Neuronal stem cell (in vitro differentiated cells): ENCODE results near the gene CRYBA1.
"Not testable (repeated sequence)": the region's sequence is repeated elsewhere in the genome, so short reads cannot be mapped to it uniquely, and the experiment has no call there.

Experiments used
- DNase-seq: peaks from one replicate; pipeline ENCODE4 v3.0.0-alpha.2; 2013; ENCODE audit warnings: low spot score
- H2AFZ ChIP-seq: one replicate; pipeline ENCODE4 v1.6.1; 2013; ENCODE audit warnings: mild to moderate bottlenecking, low read length, inconsistent platforms
- H2AK5ac ChIP-seq: 2 replicates; pipeline ENCODE4 v1.6.1; 2013; ENCODE audit warnings: low read depth, mild to moderate bottlenecking, inconsistent platforms, low read length, moderate library complexity, mixed read lengths
- H2BK120ac ChIP-seq: 2 replicates; pipeline ENCODE4 v1.6.1; 2013; ENCODE audit warnings: low read depth, mild to moderate bottlenecking, inconsistent platforms, low read length, moderate library complexity, mixed read lengths
- H2BK12ac ChIP-seq: one replicate; pipeline ENCODE4 v1.6.1; 2013; ENCODE audit warnings: low read length, inconsistent platforms
- H2BK15ac ChIP-seq: 2 replicates; pipeline ENCODE4 v1.6.1; 2013; ENCODE audit warnings: mild to moderate bottlenecking, low read length, inconsistent platforms, mixed read lengths
- H2BK5ac ChIP-seq: one replicate; pipeline ENCODE4 v1.6.1; 2013; ENCODE audit warnings: inconsistent platforms, mild to moderate bottlenecking, low read length, moderate library complexity
- H3K14ac ChIP-seq: one replicate; pipeline ENCODE4 v1.6.1; 2013; ENCODE audit warnings: low read length, inconsistent platforms
- H3K18ac ChIP-seq: 2 replicates; pipeline ENCODE4 v1.6.1; 2013; ENCODE audit warnings: low read length, inconsistent platforms
- H3K23ac ChIP-seq: 2 replicates; pipeline ENCODE4 v1.6.1; 2013; ENCODE audit warnings: low read depth, mild to moderate bottlenecking, mixed read lengths, low read length, inconsistent platforms; ENCODE audit not compliant: poor library complexity
- H3K27ac ChIP-seq: replicated peaks from 3 replicates; pipeline ENCODE4 v1.5.1; 2013; ENCODE audit warnings: low read length, inconsistent platforms
- H3K27me3 ChIP-seq, 3 experiments: 2 replicates each; pipeline ENCODE4 v1.6.1; 2013; ENCODE audit warnings: low read length in 3 of 3, mild to moderate bottlenecking in 2 of 3, inconsistent platforms in 1 of 3, low read depth in 1 of 3, mixed read lengths in 1 of 3, moderate library complexity in 1 of 3; ENCODE audit not compliant: control insufficient read depth in 3 of 3, insufficient read depth in 3 of 3
- H3K36me3 ChIP-seq, 2 donors: replicated peaks in 1 of 2; 2 replicates each; pipeline ENCODE4 v1.6.1; 2013; ENCODE audit warnings: low read length in 2 of 2; ENCODE audit not compliant: control insufficient read depth in 2 of 2, insufficient read depth in 2 of 2
- H3K4ac ChIP-seq: 2 replicates; pipeline ENCODE4 v1.6.1; 2013; ENCODE audit warnings: inconsistent platforms, mild to moderate bottlenecking, low read length, moderate library complexity
- H3K4me1 ChIP-seq, 2 donors: 1 replicate in 1 of 2; 2 replicates in 1 of 2; pipeline ENCODE4 v1.6.1; 2013; ENCODE audit warnings: low read length in 2 of 2, low read depth in 1 of 2; ENCODE audit not compliant: control insufficient read depth in 2 of 2, insufficient read depth in 1 of 2
- H3K4me2 ChIP-seq: one replicate; pipeline ENCODE4 v1.6.1; 2013; ENCODE audit warnings: mild to moderate bottlenecking, low read length, inconsistent platforms; ENCODE audit not compliant: insufficient read depth, poor library complexity, severe bottlenecking
- H3K4me3 ChIP-seq, 2 donors: 2 replicates each; pipeline ENCODE4 v1.5.1; 2013; ENCODE audit warnings: low read length in 2 of 2, mild to moderate bottlenecking in 2 of 2, inconsistent platforms in 1 of 2, moderate library complexity in 1 of 2
- H3K79me1 ChIP-seq: one replicate; pipeline ENCODE4 v1.6.1; 2013; ENCODE audit warnings: low read depth, mild to moderate bottlenecking, inconsistent platforms, low read length, moderate library complexity
- H3K9ac ChIP-seq: one replicate; pipeline ENCODE4 v1.6.1; 2013; ENCODE audit warnings: mild to moderate bottlenecking, low read depth, low read length, inconsistent platforms; ENCODE audit not compliant: poor library complexity
- H3K9me3 ChIP-seq, 2 donors: replicated peaks in 1 of 2; 2 replicates each; pipeline versions ENCODE3 to v1.6.1; 2013; ENCODE audit warnings: low read length in 2 of 2, mild to moderate bottlenecking in 2 of 2, inconsistent platforms in 1 of 2, low read depth in 1 of 2, mixed read lengths in 1 of 2, moderate library complexity in 1 of 2; ENCODE audit not compliant: control insufficient read depth in 2 of 2, insufficient read depth in 1 of 2
- H4K8ac ChIP-seq: one replicate; pipeline ENCODE4 v1.6.1; 2013; ENCODE audit warnings: low read depth, mild to moderate bottlenecking, inconsistent platforms, low read length, moderate library complexity
- H4K91ac ChIP-seq: one replicate; pipeline ENCODE4 v1.6.1; 2013; ENCODE audit warnings: low read length, low read depth, mild to moderate bottlenecking, inconsistent platforms; ENCODE audit not compliant: poor library complexity
- WGBS, 2 donors: extraction: QIAGEN DNeasy Blood & Tissue Kit; methylation state at CpG; one replicate each; pipeline ENCODE4 v1.1.7; 2013; ENCODE audit warnings: missing lambda C conversion rate in 2 of 2, mixed read lengths in 1 of 2; ENCODE audit not compliant: insufficient read length in 2 of 2, insufficient replicate concordance in 1 of 2; ENCODE audit errors: extremely low coverage in 2 of 2; 5-methylcytosine and 5-hydroxymethylcytosine counted together

The CRYBA1 gene

DNA sequence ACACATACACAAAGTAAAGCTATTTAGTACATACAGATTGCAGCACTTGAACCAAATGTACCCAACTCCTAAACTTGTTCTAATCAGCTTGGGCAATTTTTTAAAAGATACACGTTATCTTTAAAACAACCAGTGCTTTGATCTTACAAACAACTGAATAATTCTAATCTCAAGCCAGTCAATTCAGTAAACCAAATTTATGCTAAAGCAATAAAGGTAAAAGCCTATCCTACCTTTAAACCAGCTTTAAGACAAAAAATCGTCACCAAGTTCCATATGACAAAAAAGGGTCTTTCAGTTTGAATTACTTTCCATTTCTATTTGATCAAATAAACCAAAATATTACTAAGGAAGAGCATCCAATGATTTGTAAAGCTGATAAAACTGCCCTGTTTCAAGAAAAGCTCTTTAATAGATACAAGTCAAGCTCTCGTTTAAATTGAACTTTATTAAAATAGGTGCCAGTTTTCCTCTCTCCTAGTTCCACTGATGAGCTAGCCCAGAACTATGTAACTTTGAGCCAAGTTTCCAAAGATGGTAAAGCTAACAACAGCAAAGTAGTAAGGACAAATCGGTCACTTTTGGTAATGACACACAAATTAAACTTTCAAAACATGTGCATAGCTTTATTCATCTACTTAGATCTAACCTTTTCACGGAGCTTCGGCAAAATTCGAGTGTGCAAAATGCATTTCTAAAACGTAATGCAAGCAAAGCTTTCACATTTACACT, 10.2 kb downstream of the CRYBA1 start:
- H3K18ac ChIP-seq: no peak overlapping the region
- H3K79me1 ChIP-seq: no peaks in the 10 kb centered on the region
- WGBS, 2 donors: no CpG with 5 or more reads among the region's 8 CpGs
- H4K8ac ChIP-seq: no peak overlapping the region
- H4K91ac ChIP-seq: no peak overlapping the region
- H3K14ac ChIP-seq: no peak overlapping the region
- no peak overlapping the region for H2BK120ac ChIP-seq
- H3K4me1 ChIP-seq: no peaks in the 10 kb centered on the region
- H2AK5ac ChIP-seq: no peak overlapping the region
- no peak overlapping the region for H3K4ac ChIP-seq
- no peaks in the 10 kb centered on the region for H3K9me3 ChIP-seq
- no peak overlapping the region for H3K27ac ChIP-seq
- H3K9ac ChIP-seq: no peak overlapping the region
- H2BK5ac ChIP-seq: no peak overlapping the region
- no peak for DNase-seq
- no peak overlapping the region for H3K4me3 ChIP-seq
- no peak overlapping the region for H3K4me2 ChIP-seq
- H2BK12ac ChIP-seq: no peak overlapping the region
- H3K23ac ChIP-seq: no peak overlapping the region
- H3K36me3 ChIP-seq: peaks cover 3 to 74% of the 10 kb centered on the region in 2 donors
- no peak overlapping the region for H2AFZ ChIP-seq
- H3K27me3 ChIP-seq: no peaks in the 10 kb centered on the region
- H2BK15ac ChIP-seq: no peak overlapping the region

DNA sequence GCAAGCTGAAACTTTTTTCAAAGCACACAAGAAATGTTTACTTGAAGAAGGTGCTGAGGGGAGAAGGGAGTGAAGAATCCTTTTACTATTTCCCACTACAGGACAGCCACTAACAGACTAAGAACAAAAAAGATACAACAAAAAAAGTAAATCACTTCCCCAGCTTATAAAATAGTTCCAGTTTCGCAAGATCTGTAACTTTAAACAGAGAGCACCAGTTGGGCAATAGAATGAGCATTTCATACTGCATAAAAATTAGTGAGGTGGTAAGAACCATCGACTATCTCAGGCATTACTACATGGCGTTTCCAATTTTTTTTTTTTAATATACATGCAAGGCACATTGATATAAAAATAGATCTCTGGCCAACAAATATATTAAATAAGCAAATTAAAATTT, 11.1 kb downstream of the CRYBA1 start:
- Histone ChIP-seq H3K4me2 (no peak overlapping the region), H3K9me3 (no peaks in the 10 kb centered on the region), H2BK15ac (no peak overlapping the region), H3K36me3 (peaks cover 3 to 83% of the 10 kb centered on the region in 2 donors), H3K4me3 (no peak overlapping the region), H4K91ac (no peak overlapping the region), H3K27me3 (no peaks in the 10 kb centered on the region), H3K27ac (no peak overlapping the region), H3K79me1 (no peaks in the 10 kb centered on the region), H2BK5ac (no peak overlapping the region), H2BK12ac (no peak overlapping the region), H3K4ac (no peak overlapping the region), H2AK5ac (no peak overlapping the region), H3K14ac (no peak overlapping the region), H3K23ac (no peak overlapping the region), H2AFZ (no peak overlapping the region), H3K18ac (no peak overlapping the region), H4K8ac (no peak overlapping the region), H3K4me1 (no peaks in the 10 kb centered on the region), H3K9ac (no peak overlapping the region), H2BK120ac (no peak overlapping the region)
- no CpG with 5 or more reads among the region's 3 CpGs for WGBS, 2 donors
- no peak for DNase-seq

- no peak overlapping the region for H2BK120ac ChIP-seq
- H4K8ac ChIP-seq: no peak overlapping the region
- no peak overlapping the region for H3K4me3 ChIP-seq
- H3K36me3 ChIP-seq: peaks cover 12 to 94% of the 10 kb centered on the region in 2 donors
- no peak overlapping the region for H3K4ac ChIP-seq
- H2BK5ac ChIP-seq: no peak overlapping the region
- no peak overlapping the region for H3K18ac ChIP-seq
- H4K91ac ChIP-seq: no peak overlapping the region
- no peak overlapping the region for H2BK15ac ChIP-seq
- no peaks in the 10 kb centered on the region for H3K27me3 ChIP-seq
- no peak overlapping the region for H3K9ac ChIP-seq
- no peak overlapping the region for H3K23ac ChIP-seq
- no peak overlapping the region for H3K14ac ChIP-seq
- WGBS, 2 donors: no CpG with 5 or more reads among the region's 5 CpGs
- DNase-seq: no peak
- H3K9me3 ChIP-seq: no peaks in the 10 kb centered on the region
- H2AK5ac ChIP-seq: no peak overlapping the region
- no peak overlapping the region for H3K27ac ChIP-seq
- no peaks in the 10 kb centered on the region for H3K79me1 ChIP-seq
- H3K4me2 ChIP-seq: no peak overlapping the region
- H2AFZ ChIP-seq: no peak overlapping the region
- no peak overlapping the region for H2BK12ac ChIP-seq
- no peaks in the 10 kb centered on the region for H3K4me1 ChIP-seq
Measured at GRCh38 chr17:29263916-29264315, 17.3 kb downstream of the CRYBA1 start.

DNA sequence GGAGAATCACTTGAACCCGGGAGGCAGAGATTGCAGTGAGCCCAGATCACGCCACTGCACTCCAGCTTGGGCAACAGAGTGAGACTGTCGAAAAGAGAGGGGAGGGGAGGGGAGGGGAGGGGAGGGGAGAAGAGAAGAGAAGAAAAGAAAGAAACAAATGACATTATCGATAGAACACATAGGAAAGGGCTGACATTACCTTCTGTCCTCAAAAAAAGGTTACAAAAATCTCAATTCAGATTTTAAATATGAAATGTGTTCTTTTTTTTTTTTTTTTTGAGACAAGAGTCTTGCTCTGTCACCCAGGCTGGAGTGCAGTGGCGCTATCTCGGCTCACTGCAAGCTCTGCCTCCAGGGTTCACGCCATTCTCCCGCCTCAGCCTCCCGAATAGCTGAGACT, 25.3 kb downstream of the CRYBA1 start:
- peaks cover 0 to 44% of the 10 kb centered on the region in 2 donors for H3K9me3 ChIP-seq
- no CpG with 5 or more reads among the region's 9 CpGs for WGBS, 2 donors
- H2BK5ac ChIP-seq, DNase-seq, H3K27ac ChIP-seq, H3K4me3 ChIP-seq, H3K27me3 ChIP-seq, H3K14ac ChIP-seq, H3K9ac ChIP-seq, H4K91ac ChIP-seq, H2AFZ ChIP-seq, H2BK15ac ChIP-seq, H2BK12ac ChIP-seq, H2BK120ac ChIP-seq, H3K4ac ChIP-seq, H2AK5ac ChIP-seq, H3K4me2 ChIP-seq, H4K8ac ChIP-seq, H3K18ac ChIP-seq, H3K79me1 ChIP-seq, H3K23ac ChIP-seq, H3K4me1 ChIP-seq: not testable (repeated sequence)
- peaks cover 5 to 91% of the 10 kb centered on the region in 2 donors for H3K36me3 ChIP-seq
